GM18502 (cell line): ENCODE measurements around the gene C3orf33.

Source experiments
- ATAC-seq: cut with Tn5 transposase; IDR thresholded peaks from one replicate; pipeline ENCODE4 v1.9.1; 2021; ENCODE audit warnings: mild to moderate bottlenecking; ENCODE audit not compliant: unreplicated experiment, poor library complexity

The C3orf33 gene

DNA sequence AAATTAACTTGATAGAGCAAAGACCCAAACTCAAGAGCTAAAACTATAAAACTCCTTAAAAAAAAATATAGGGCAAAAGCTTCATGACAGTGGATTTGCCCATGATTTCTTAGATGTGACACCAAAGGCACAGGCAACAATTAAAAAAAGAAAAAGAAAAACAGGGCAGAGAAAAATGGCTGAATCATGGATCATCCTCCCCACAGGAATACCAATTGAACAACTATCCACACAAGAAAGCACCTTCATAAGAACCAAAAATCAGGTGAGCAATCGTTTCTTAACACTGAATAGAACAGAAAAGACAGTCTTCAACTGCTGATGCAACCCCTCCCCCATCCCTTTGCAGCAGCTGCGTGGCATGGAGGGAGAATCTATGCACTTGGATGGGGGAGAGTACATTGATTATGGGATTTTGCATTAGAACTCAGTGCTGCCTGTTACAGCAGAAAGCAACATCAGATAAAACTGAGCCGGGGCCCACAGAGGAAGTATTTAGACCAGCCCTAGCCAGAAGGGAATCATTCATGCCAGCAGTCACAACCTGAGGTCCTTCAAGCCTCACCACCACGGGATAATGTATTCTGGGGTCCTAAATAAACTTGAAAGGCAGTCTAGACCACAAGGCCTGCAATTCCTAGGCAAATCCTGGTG lies 15.7 kb downstream of the C3orf33 start:
- no peak for ATAC-seq

DNA sequence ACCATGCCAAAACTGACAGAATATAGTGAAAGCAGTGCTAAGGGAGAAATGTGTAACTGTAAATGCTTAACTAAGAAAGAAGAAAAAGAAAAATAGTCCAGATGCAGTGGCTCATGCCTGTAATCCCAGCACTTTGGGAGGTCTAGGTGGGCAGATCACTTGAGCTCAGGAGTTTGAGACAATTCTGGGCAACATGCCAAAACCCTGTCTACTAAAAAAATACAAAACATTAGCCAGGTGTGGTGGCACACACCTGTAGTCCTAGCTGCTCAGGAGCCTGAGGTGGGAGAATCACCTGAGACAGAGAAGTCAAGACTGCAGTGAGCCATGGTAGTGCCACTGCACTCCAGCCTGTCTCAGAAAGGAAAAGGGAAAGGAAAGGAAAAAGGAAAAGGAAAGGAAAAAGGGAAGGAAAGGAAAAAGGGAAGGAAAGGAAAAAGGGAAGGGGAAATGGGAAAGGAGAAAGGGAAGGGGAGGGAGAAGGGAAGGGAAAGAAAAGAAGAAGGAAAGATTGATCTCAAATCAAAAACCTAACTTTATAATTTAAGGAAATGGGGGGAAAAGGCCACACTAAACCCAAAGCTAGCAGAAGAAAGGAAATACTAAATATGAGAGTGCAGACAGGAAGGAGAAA lies 20.3 kb downstream of the C3orf33 start:
- ATAC-seq: no peak

DNA sequence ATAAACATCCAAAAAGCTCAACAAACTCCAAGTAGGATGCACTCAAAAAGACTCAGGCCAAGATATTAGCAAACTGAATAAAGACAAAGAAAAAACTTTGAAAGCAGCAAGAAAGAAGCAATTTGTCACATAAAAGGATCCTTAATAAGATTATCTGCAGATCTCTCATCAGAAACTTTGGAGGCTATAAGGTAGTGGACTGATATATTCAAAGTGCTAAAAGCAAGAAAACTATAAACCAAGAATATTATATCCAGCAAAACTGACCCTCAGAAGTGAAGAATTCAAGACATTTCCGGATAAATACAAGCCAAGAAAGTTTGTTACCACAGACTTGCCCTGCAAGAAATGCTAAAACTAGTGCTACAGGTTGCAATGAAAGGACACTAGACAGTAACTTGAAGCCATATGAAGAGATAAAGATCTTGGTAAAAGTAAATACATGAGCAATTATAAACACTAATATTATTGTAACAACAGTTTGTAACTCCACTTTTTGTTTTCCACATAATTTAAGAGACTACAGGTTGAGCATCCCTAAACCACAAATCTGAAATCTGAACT lies 23.6 kb downstream of the C3orf33 start:
- no peak for ATAC-seq

DNA sequence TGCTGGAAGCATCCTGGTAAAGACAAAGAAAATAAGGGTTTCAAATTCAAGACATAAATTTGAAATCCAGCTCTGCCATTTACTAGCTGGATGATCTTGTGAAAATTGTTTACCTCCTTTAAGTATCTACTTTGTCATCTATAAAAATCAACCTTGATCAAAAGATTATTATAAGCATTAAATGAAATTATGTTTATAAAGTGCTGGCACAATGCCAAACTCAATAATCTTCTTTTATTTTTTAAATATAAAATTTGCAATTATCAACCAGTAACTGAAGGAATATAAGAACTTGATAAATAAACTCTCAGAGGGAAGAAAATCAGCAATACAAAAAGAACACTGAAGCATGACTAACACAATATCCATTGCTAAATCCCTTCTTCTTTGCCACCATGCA lies 25.8 kb downstream of the C3orf33 start:
- no peak for ATAC-seq

DNA sequence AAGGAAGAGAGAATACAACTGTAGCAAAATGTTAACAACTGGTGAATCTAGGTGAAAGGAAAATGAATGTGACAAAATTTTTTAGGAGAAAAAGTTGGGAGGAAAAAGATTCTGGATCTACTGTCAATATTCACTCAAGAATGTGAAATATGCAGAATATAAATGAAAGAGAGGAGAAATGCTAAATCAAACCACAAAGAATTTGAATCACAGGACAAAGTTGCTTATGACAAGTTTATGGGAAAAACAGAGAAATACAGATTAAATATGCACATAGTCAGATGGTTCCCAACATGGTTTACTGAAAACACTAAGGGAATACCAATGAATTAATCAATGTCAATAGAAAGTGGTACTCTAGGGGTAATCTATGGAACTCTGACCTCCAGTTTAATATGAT lies 27.6 kb downstream of the C3orf33 start:
- no peak for ATAC-seq

DNA sequence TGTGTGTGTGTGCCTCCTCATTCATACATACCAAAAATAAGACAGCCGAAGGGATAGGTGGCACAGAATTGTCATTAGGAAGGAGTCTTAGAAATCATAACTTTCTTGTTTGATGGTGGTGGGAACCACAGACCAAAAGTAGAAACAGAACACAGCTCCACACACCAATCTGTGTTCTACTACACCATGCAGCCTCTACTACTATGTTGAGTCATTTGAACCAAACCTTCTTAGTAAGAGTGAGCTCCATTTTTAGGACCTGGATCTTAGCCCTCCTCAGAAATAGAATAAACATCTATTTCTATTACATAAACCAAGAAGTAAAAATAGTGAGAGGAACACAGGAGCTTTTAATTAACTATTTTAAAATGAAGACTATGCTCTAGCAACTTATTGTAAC lies 33.3 kb downstream of the C3orf33 start:
- no peak for ATAC-seq

DNA sequence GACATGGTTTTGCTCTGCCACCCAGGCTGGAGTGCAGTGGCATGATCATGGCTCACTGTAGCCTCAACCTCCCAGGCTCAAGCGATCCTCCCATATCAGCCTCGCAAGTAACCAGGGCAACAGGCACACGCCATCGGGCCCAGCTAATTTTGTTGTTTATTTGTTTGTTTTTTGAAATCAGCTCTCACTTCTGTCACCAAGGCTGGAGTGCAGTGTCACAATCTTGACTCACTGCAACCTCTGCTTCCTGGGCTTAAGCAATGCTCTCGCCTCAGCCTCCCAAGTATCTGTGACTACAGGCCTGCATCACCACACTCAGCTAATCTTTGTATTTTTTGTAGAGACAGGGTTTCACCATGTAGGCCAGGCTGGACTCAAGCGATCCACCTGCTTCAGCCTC lies 35.0 kb downstream of the C3orf33 start:
- no peak for ATAC-seq

DNA sequence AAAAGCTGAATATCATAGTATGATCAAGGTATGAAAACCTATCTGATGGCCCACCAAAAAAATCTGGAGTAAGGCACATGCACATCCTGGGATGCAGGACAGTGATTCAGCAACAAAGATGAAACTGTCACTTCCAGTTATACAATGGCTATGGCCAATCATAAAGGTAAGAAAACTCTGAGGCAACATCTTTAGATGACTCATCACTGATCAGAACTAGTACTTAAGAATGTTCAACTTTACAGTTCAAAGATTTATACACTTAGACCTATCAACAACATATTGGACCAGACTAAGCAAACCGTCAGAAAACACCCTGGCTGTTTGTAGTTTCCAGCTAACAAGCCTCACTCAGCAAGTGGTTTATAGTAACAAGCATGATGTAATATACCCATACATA lies 39.9 kb downstream of the C3orf33 start:
- ATAC-seq: no peak

DNA sequence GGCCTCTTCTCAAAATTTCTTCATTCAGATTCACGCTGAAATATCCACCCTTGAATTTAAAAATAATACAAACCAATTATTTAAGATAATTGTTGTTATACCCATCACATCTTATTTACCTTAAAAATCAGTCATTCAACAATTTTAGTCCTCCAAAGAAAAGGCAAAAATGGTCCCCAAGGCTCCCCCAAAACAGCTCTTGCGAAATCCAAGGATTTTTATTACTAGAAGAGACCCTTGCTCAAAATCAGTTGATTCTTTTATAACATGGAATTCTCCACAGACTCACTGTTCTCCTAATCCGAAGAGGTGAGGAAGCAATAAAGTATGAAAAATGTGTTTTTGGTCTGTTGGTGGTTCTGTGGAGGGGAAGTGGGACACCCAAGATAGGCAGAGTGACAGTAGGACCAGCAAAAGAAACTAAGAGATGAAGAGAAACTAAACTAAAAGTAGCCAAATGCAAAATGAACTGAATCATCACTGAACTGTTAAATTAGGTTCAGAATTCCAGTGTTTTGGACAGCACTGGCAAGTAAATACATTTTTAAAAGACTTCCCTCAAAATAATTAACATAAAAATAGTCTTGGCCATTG lies 42.1 kb downstream of the C3orf33 start:
- ATAC-seq: no peak

DNA sequence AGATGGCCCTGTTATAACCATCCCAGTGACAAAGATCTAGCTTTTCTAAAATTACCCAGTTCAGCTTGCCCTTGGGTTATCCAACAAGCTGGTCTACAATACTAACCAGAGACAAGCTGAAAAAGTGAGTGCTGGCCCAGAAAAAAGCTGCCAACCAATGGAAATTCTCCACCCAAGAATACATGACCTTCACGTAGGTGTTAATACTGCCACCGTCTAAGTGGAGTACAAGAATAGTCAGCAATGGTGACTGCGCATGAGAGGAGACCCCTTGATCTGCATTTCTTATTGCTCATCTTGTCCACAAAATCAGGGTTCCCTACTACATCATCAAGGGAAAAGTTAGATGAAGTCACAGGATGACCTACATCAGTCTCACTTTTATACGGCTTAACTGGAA lies 45.4 kb downstream of the C3orf33 start:
- no peak for ATAC-seq

DNA sequence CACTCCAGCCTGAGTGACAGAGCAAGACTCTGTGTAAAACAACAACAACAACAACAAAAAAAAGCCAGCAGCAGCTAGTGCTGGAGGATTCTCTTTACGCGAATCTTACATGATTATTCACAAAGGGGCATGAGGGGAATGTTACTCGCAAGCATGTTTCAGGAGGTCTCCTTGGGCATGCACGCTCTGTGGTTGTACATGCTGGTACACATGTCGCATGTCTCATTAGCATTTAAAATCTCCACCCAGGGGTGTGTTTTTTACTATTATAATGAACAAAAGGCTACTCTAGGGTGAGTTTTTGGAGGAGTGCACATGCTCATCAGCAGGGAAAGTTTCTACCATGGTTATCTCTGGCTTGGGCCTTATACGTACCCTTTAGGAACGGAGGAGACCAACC lies 48.5 kb downstream of the C3orf33 start:
- ATAC-seq: no peak

DNA sequence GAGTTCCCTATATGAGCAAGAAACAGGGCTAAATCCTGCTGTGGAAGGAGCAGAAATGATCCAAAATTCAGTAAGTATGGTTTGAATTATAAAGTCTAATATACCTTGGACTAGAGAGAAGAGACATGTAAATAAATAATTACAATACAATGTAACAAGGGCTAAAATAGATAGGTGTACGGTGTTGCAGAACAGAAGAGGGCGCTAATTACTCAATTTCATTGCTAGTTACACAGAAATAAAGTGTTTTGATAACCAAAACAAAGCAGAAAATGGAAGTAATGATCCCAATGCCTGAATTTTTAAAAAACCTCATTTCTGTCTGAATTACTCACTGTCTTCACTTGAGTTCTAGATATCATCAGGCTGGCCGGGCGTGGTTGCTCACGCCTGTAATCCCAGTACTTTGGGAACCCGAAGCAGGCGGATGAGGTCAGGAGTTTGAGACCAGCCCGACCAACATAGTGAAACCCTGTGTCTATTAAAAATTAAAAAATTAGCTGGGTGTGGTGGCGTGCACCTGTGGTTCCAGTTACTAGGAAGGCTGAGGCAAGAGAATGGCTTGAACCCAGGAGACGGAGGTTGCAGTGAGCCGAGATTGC lies 52.9 kb downstream of the C3orf33 start:
- ATAC-seq: no peak

DNA sequence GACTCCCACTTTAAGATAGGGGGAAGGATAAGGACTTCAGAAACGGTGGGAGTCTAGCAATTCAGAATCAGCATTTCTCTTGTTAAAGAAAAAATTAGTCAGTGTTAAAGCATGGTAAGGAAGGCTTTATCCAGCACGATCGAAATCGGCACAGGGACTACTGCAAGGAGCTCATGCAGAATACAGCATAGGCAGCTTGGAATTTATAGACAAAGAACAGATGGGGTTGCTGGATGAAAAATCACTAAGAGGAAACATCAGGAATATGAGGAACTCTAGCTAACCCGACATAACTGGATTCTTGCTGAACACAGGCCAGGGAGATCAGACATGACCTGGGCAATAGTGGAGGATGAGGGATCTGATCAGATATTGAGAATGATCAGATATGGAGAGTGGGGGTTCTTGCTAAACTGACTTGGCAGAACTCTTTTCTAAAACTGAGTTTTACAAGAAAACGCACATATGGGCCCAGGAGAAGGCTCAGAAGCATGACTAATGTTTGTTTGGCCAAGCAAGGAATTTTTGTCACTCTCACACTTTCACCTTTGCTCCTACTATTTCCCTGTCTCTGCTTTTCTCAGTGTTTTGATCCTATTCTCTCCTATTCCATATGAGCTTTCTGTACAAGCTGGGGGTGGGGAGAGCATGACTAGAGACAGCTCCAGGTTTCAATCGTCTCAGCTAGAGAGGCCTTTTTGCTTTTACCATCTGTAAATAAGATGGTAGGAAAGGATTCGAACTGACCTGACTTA lies 57.3 kb downstream of the C3orf33 start:
- ATAC-seq: no peak

DNA sequence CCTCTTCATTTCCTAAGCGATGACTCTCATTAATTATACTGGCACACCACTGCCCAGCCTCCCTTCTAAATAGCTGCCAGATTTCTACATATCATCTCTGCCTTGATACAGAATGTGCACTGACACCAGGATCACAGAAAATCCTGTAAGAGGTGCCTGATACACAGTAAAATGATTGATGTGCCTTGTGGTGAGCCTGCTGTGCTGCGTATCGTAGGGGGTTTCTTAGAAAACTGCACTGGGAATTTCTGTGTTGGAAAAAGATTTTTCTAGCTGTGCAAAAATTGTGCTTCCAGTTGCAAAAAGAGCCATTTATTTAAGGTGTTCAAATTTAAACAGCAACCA lies 58.2 kb downstream of the C3orf33 start:
- no peak for ATAC-seq

DNA sequence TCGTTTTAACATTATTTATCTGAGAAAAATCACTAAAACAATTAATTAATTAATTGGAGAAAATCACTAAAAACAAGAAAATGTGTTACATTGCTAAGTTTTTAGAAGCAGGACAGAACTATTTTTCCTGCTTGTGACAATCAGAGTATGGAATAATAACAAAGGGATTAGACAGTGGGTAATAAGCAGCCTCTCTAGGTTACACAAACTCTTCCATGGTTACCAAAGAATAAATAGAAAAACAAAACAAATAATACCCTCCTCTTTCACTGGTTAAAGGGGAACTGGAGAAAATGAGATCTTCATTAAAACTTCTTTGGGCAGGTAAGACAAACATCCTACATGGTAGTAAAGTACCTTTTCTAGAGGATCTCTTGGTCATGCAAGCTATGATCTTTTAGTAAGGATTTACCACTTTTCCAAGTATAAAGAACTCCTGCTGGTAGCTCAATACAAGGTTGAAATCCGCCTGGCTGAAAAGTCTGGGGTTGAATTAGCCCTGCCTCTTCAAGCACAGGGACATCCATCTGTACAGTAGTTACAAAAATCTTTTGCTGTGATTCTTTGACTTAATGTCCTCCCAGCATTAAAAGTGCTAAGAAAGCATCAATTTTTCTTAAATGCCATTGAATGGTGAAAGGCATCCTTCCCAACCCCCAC lies 58.7 kb downstream of the C3orf33 start:
- no peak for ATAC-seq

DNA sequence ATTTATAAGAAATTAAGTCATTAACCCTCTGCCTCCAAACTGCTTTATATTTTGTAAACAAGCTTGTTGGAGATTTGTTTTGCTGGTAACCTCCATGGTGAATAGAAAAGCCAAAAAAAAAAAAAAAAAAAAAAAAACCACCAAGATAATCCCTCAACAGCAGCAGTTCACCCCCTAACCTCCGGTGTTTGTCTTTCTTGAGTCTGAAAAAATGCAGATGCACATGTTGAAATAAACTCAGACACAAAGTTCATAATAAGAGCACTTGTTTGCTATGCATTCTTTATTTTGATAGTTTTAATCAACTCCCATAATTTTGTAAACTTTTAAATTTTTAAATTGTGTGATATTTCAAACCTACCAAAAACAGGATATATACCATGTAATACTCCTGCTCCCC lies 59.4 kb downstream of the C3orf33 start:
- no peak for ATAC-seq

DNA sequence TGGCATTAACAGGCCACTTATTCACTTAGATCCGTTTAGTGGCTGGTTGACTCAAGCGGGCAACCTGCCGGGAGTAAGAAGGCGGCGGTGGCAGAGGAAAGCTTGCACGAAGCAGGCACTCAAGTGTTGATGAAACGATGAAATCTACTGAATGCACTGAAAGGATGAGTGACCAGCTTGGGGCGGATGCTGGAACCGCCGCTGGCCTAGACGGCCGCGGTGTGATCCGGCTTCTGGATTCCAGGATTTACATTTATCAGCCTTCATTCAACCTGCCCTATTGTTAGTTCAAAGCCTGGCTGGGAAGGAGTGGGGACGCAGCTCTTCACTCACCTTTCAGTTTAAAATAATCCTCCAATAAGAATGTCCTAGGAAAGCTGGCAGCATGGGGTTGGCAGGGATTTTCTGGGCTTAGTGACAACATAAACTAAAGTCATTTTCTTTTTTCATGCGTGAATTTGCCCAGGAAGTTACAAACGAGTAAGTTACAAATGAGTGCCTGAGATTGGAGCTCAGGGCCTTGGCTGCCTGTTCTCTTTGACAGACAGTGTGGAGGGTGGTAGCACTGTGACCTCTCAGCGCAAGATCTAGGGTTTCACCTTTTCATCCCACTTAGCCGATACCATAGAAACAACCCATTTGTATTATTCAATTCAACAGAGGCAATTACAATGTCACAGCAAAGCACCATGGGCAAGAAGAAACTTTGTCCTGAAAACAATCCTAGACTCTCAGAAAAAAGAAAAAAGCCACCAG lies 60.1 kb downstream of the C3orf33 start:
- ATAC-seq: no peak

DNA sequence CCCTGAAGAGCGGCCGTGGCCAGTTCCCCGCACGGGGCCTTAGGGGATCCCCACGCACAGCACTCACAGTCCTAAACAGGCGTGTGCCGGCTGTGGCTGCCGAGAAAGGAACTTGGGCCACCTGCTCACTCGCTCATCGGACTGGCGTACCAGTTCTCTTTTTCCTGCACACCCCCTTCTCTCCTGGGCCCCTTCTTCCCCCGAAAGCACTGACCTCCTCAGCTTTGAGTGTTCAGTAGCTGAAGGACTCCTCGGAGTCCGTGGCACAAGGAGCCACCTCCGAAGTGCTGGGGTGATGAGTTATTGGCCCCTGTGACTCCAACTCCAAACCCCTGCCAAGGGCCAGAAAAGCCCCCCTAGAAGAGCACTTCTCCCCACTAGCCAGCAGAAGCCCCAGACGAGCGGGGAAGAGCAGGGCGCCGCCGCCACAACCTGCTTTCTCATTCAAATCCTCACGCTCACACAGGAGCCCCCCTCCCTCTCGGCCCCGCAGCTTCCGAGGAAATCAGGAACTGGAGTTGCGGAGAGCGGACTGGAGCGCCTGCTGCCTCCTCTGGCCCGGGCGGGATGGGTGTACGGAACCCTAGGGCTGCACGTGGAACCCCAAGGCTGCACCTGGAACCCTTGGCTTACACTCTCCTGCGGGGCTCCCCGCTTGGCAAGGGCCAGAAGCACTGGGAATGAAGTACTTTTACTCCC lies 61.3 kb downstream of the C3orf33 start, which contains the start of gene PLCH1:
Gene PLCH1 (minus strand): TSS at position 446 of the 699 bp plus-strand sequence. CDS start 40,847 bp downstream, outside the sequence.
- ATAC-seq: peak; percentile 66
